Panc1 (cell line): ENCODE results near the gene NLRP9. TPM values are rescaled to one million over a fixed set of nuclear protein-coding genes. Genes with fewer than 3 reads are reported as not detected.

Experiments used
- ATAC-seq: fragments of 200-7000 bp; cut with Tn5 transposase; 2 replicates; pipeline ENCODE4 v1.9.1; 2020; ENCODE audit warnings: mild to moderate bottlenecking, moderate library complexity
- BruUV-seq: library from RNA; stranded (reverse); fragments of 400-500 nt; replicated peaks from 2 replicates; lab custom pipeline; 2021; lab: Mats Ljungman, UMichigan
- CTCF ChIA-PET: fragments of 300-600 bp; sonication (Branson Sonifier 250); formaldehyde crosslinking; loops from one replicate; lab custom pipeline; 2022; ENCODE audit warnings: antibody characterized with exemption; lab: Charles Lee
- POLR2A ChIA-PET: fragments of 300-600 bp; sonication (Branson Sonifier 250); formaldehyde crosslinking; loops from one replicate; lab custom pipeline; 2022; ENCODE audit warnings: antibody characterized with exemption; lab: Charles Lee
- DNase-seq: peaks from one replicate; pipeline ENCODE4 v3.0.0-alpha.2; 2010; ENCODE audit warnings: low read depth, low spot score
- H3K27ac ChIP-seq: 2 replicates; pipeline ENCODE4 v1.5.1; 2011; ENCODE audit warnings: mild to moderate bottlenecking, low read length, inconsistent platforms
- H3K27me3 ChIP-seq: fragments of 200-500 bp; sonication (Bioruptor generic); 2 replicates; pipeline ENCODE4 v1.6.0; 2014; ENCODE audit warnings: low read length, inconsistent platforms; ENCODE audit not compliant: control insufficient read depth, insufficient read depth
- H3K36me3 ChIP-seq: fragments of 200-500 bp; sonication (Bioruptor generic); 2 replicates; pipeline ENCODE4 v1.5.1; 2014; ENCODE audit warnings: inconsistent platforms, mild to moderate bottlenecking, low read length, moderate library complexity; ENCODE audit not compliant: control insufficient read depth, insufficient read depth
- H3K4me1 ChIP-seq: 2 replicates; pipeline ENCODE4 v1.5.1; 2011; ENCODE audit warnings: inconsistent platforms, mild to moderate bottlenecking, low read length, moderate library complexity; ENCODE audit not compliant: control insufficient read depth, insufficient read depth
- H3K4me3 ChIP-seq, 2 experiments: 2 replicates each; pipeline ENCODE4 v1.5.1; 2011 to 2012; ENCODE audit warnings: low read depth in 2 of 2, low read length in 2 of 2, mild to moderate bottlenecking in 2 of 2, inconsistent platforms in 1 of 2, moderate library complexity in 1 of 2
- H3K9me3 ChIP-seq: fragments of 200-500 bp; sonication (Bioruptor generic); 2 replicates; pipeline ENCODE4 v1.5.1; 2014; ENCODE audit warnings: low read depth, mild to moderate bottlenecking, inconsistent platforms, low read length, moderate library complexity; ENCODE audit not compliant: control insufficient read depth, insufficient read depth
- POLR2AphosphoS5 ChIP-seq: IDR thresholded peaks from 2 replicates; pipeline ENCODE4 v1.6.1; 2012; ENCODE audit warnings: mild to moderate bottlenecking, low read depth, low read length, moderate library complexity
- SIN3A ChIP-seq: IDR thresholded peaks from 2 replicates; pipeline ENCODE4 v1.6.1; 2012; ENCODE audit warnings: low read depth, mild to moderate bottlenecking, low read length, moderate library complexity, borderline replicate concordance; ENCODE audit not compliant: insufficient read depth
- TCF7L2 ChIP-seq: IDR thresholded peaks from 2 replicates; pipeline ENCODE4 v1.6.1; 2011; ENCODE audit warnings: mild to moderate bottlenecking, low read depth, low read length, inconsistent platforms
- in situ Hi-C: cut with HindIII; loops from 2 replicates; pipeline ENCODE4 v1.10.0; 2016; ENCODE audit warnings: low sequenced_read_pairs, low pct_unique_long_range_greater_than_20kb
- intact Hi-C: fragments of 100-400 bp; cut with micrococcal nuclease; formaldehyde crosslinking; loops from one replicate; pipeline ENCODE4 v1.10.0; 2022; ENCODE audit not compliant: unreplicated experiment
- total RNA-seq: library from RNA; stranded (reverse); gene quantifications from one replicate; pipeline ENCODE4 v1.2.1, GENCODE V29; 2021; ENCODE audit not compliant: unreplicated experiment
- TF ChIP-seq, protein P1 (sequence below): fragments of 450-650 bp; IDR thresholded peaks from 2 replicates; pipeline ENCODE4 v1.5.1; 2017; ENCODE audit warnings: mild to moderate bottlenecking
- TF ChIP-seq, protein P2 (sequence below), 2 experiments: IDR thresholded peaks; 2 replicates each; pipeline ENCODE4 v1.6.1; 2011 to 2012; ENCODE audit warnings: low read depth in 2 of 2, control low read depth in 1 of 2, low read length in 1 of 2, mild to moderate bottlenecking in 1 of 2, moderate library complexity in 1 of 2; ENCODE audit not compliant: insufficient read depth in 1 of 2

The NLRP9 gene
- total RNA-seq, 1 experiment from 2014 or later = not detected

DNA sequence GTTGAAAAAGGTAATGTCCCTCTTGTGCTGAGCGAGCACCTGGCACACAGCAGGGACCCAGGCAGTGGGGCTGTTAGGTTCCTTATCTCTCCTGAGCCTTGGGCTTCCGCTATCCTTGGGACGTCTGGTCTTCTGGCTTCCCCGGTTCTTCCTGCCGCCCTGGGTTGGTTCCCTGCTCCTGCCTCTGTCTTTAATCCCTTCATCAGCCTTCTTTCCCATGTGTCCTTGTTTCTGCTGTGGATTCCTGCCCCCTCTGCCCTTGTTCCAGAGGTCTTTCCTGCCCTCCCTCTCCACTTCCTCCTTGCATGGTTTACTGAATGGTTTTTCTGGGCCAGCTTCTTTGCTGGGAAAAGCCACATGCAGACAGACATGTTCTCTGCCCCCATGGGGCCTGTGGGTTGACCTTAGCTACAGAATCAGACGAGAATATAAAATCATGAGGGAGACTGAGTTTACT lies 60.6 kb downstream of the NLRP9 start:
- in situ Hi-C loops (no loop called here), intact Hi-C loops (no loop called here)
- Histone ChIP-seq H3K4me3 (peak overlapping the region in 1 of 2 experiments; percentile 94; a peak in 1 of 4 replicates), H3K36me3 (peaks cover 23% of the 10 kb centered on the region), H3K9me3 (no peaks in the 10 kb centered on the region), H3K27me3 (no peaks in the 10 kb centered on the region), H3K4me1 (peaks cover 47% of the 10 kb centered on the region), H3K27ac (peak overlapping the region; percentile 96)
- TF ChIP-seq, protein P1, sequence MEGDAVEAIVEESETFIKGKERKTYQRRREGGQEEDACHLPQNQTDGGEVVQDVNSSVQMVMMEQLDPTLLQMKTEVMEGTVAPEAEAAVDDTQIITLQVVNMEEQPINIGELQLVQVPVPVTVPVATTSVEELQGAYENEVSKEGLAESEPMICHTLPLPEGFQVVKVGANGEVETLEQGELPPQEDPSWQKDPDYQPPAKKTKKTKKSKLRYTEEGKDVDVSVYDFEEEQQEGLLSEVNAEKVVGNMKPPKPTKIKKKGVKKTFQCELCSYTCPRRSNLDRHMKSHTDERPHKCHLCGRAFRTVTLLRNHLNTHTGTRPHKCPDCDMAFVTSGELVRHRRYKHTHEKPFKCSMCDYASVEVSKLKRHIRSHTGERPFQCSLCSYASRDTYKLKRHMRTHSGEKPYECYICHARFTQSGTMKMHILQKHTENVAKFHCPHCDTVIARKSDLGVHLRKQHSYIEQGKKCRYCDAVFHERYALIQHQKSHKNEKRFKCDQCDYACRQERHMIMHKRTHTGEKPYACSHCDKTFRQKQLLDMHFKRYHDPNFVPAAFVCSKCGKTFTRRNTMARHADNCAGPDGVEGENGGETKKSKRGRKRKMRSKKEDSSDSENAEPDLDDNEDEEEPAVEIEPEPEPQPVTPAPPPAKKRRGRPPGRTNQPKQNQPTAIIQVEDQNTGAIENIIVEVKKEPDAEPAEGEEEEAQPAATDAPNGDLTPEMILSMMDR = no peak
- TF ChIP-seq, protein P2, sequence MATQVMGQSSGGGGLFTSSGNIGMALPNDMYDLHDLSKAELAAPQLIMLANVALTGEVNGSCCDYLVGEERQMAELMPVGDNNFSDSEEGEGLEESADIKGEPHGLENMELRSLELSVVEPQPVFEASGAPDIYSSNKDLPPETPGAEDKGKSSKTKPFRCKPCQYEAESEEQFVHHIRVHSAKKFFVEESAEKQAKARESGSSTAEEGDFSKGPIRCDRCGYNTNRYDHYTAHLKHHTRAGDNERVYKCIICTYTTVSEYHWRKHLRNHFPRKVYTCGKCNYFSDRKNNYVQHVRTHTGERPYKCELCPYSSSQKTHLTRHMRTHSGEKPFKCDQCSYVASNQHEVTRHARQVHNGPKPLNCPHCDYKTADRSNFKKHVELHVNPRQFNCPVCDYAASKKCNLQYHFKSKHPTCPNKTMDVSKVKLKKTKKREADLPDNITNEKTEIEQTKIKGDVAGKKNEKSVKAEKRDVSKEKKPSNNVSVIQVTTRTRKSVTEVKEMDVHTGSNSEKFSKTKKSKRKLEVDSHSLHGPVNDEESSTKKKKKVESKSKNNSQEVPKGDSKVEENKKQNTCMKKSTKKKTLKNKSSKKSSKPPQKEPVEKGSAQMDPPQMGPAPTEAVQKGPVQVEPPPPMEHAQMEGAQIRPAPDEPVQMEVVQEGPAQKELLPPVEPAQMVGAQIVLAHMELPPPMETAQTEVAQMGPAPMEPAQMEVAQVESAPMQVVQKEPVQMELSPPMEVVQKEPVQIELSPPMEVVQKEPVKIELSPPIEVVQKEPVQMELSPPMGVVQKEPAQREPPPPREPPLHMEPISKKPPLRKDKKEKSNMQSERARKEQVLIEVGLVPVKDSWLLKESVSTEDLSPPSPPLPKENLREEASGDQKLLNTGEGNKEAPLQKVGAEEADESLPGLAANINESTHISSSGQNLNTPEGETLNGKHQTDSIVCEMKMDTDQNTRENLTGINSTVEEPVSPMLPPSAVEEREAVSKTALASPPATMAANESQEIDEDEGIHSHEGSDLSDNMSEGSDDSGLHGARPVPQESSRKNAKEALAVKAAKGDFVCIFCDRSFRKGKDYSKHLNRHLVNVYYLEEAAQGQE (IDR thresholded peaks at IDR 0.05; ENCODE audit: insufficient read depth in 1 of 2, low read depth in 2 of 2, low read length in 1 of 2) = no peak
- TF ChIP-seq TCF7L2 (no peak), POLR2AphosphoS5 (no peak), SIN3A (no peak)
- ATAC-seq = no peak
- ChIA-PET CTCF (interaction anchor here (0.5 kb wide), 1 partner anchor 360 kb away, joined by 7 read pairs; no protein-coding TSS in a partner anchor), POLR2A (interaction anchor here (0.5 kb wide), 1 partner anchor 29 kb away, joined by 3 read pairs; no protein-coding TSS in a partner anchor)
- no peak for DNase-seq
- no TSS peak for BruUV-seq

DNA sequence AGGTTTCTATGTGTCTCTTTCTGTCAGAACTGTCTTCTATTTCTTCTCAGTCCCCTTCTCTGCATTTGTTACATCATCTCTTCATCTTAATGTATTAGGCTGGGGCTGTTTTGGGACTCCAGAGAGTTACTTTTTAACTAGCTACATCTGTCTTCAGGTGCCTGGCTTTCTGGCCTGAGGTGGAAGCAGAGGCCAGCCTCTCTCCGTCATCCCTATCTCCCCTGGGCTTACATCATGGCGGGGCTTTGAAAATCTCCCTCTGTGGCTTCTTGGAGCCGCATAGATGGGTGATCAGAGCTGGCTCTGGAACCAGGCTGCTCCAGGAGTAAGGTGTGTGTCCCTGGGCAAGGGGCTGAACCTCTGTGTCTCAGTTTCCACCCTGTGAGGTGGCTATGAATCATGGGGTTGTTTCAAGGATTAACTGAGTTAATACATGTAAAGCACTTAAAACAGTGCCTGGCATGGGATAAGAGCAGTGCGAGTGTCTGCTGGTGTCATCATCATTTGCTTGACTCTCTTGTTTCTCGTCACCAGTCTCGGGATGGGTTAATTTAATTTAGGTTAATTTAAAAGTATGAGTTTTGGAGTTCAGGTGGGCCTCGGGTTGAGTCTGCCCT lies 61.2 kb downstream of the NLRP9 start:
- peak overlapping the region; percentile 64 to 94 for H3K4me3 ChIP-seq
- ChIA-PET POLR2A (interaction anchor here (0.5 kb wide), 1 partner anchor 29 kb away, joined by 3 read pairs; no protein-coding TSS in a partner anchor), CTCF (no interaction called here)
- intact Hi-C loops (no loop called here), in situ Hi-C loops (no loop called here)
- H3K9me3 ChIP-seq = no peaks in the 10 kb centered on the region
- H3K27ac ChIP-seq = peak overlapping the region; percentile 96
- H3K4me1 ChIP-seq = peaks cover 53% of the 10 kb centered on the region
- ATAC-seq (no peak), DNase-seq (no peak)
- no peak for TF ChIP-seq TCF7L2
- TF ChIP-seq, protein P1 = no peak
- TF ChIP-seq POLR2AphosphoS5 = no peak
- TF ChIP-seq SIN3A = no peak
- TF ChIP-seq, protein P2 (IDR thresholded peaks at IDR 0.05; ENCODE audit: insufficient read depth in 1 of 2, low read depth in 2 of 2, low read length in 1 of 2) = no peak
- H3K36me3 ChIP-seq = peaks cover 25% of the 10 kb centered on the region
- BruUV-seq = no TSS peak
- no peaks in the 10 kb centered on the region for H3K27me3 ChIP-seq
